Transverse colon (tissue), 4 donors: ENCODE measurements around the gene TRIM7. TPM values are rescaled to one million over a fixed set of nuclear protein-coding genes. Genes with fewer than 3 reads are reported as not detected.

Experiments
- DNase-seq: peaks from one replicate; pipeline ENCODE4 v3.0.0-alpha.2; 2019
- H3K27ac ChIP-seq, 4 donors: fragments of 200-600 bp; sonication (generic); 2 replicates each; pipeline ENCODE4 v1.5.1; 2016 to 2018; ENCODE audit warnings: inconsistent platforms in 4 of 4
- H3K27me3 ChIP-seq: fragments of 200-600 bp; sonication (generic); 2 replicates; pipeline ENCODE4 v1.5.1; 2017; ENCODE audit warnings: inconsistent platforms
- H3K36me3 ChIP-seq, 4 donors: fragments of 200-600 bp; sonication (generic); 2 replicates each; pipeline ENCODE4 v1.5.1; 2017 to 2019; ENCODE audit warnings: inconsistent platforms in 4 of 4
- H3K4me1 ChIP-seq, 4 donors: fragments of 200-600 bp; sonication (generic); 2 replicates each; pipeline ENCODE4 v1.5.1; 2017 to 2020; ENCODE audit warnings: inconsistent platforms in 4 of 4
- H3K4me3 ChIP-seq, 4 donors: fragments of 200-600 bp; sonication (generic); 1 replicate in 1 of 4; 2 replicates in 3 of 4; pipeline versions ENCODE4 v1.5.1 to v1.6.1; 2017 to 2019; ENCODE audit warnings: inconsistent platforms in 4 of 4
- H3K9me3 ChIP-seq, 2 donors: fragments of 200-600 bp; sonication (generic); 2 replicates each; pipeline ENCODE4 v1.5.1; 2017 to 2019; ENCODE audit warnings: inconsistent platforms in 2 of 2
- CTCF ChIP-seq, 5 experiments: fragments of 200-600 bp in 3 of 5; fragments of 450-650 bp in 2 of 5; sonication (generic) in 3 of 5; IDR thresholded peaks; 1 replicate in 2 of 5; 2 replicates in 3 of 5; pipeline ENCODE4 v1.5.1; 2016 to 2017; ENCODE audit warnings: antibody characterized with exemption in 5 of 5, inconsistent platforms in 3 of 5, mild to moderate bottlenecking in 2 of 5, moderate library complexity in 1 of 5
- EP300 ChIP-seq: sonication (generic); formaldehyde crosslinking; IDR thresholded peaks from one replicate; pipeline ENCODE4 v1.6.1; 2017; ENCODE audit warnings: antibody characterized with exemption, low read depth
- POLR2A ChIP-seq: fragments of 450-650 bp; IDR thresholded peaks from one replicate; pipeline ENCODE4 v1.6.1; 2016; ENCODE audit warnings: antibody characterized with exemption, mild to moderate bottlenecking, moderate library complexity
- POLR2AphosphoS5 ChIP-seq, 3 donors: sonication (generic); formaldehyde crosslinking; IDR thresholded peaks; one replicate each; pipeline ENCODE4 v1.6.1; 2016; ENCODE audit warnings: antibody characterized with exemption in 3 of 3
- WGBS, 2 donors: methylation state at CpG; one replicate each; pipeline ENCODE4 v1.1.5; 2018; ENCODE audit warnings: low coverage in 1 of 2; 5-methylcytosine and 5-hydroxymethylcytosine counted together
- in situ Hi-C, 4 donors: fragments of 200-750 bp; cut with MboI; loops; one replicate each; pipeline versions ENCODE4 v1.15.0 to v1.15.1; 2017; ENCODE audit warnings: low sequenced_read_pairs in 3 of 4, low pct_ligation_motif_present in 1 of 4, low pct_unique_long_range_greater_than_20kb in 1 of 4
- intact Hi-C: fragments of 100-400 bp; cut with DNase I; formaldehyde crosslinking; loops from one replicate; pipeline ENCODE4 v1.15.1; 2023; ENCODE audit warnings: low total_unique reads
- total RNA-seq, 4 donors: library from RNA; depleted of rRNA; stranded (reverse); fragments of >200 nt; gene quantifications; one replicate each; pipeline ENCODE4 v1.1.0, GENCODE V29; 2016

TRIM7 gene
- total RNA-seq, 4 donors from 2014 or later, result 2.5 to 16.7 (median 7.5) TPM; not detected in 1

- peaks cover 0 to 46% (median 25%) of the 10 kb centered on the region in 4 donors for H3K36me3 ChIP-seq
- H3K4me3 ChIP-seq, result peak overlapping the region in 3 of 4 donors; percentile 63 to 86 (median 63)
- 11 to 37% methylated on average over 4 to 6 of the region's 6 CpGs for WGBS, 2 donors
- TF ChIP-seq CTCF (IDR thresholded peaks at IDR 0.05) (no peak), POLR2A (no peak), EP300 (no peak), POLR2AphosphoS5 (IDR thresholded peaks at IDR 0.05) (no peak)
- H3K9me3 ChIP-seq, result no peaks in the 10 kb centered on the region
- peak overlapping the region; percentile 96 to 97 (median 97) for H3K27ac ChIP-seq
- intact Hi-C loops (loop anchor here (10.0 kb wide), 1 partner anchor 57 kb away; no protein-coding TSS in a partner anchor), in situ Hi-C loops (no loop called here)
- peaks cover 21 to 40% (median 34%) of the 10 kb centered on the region in 4 donors for H3K4me1 ChIP-seq
- no peak for DNase-seq
- no peaks in the 10 kb centered on the region for H3K27me3 ChIP-seq
Measured at GRCh38 chr5:181242031-181242451, 37.0 kb upstream of the TRIM7 start.

DNA sequence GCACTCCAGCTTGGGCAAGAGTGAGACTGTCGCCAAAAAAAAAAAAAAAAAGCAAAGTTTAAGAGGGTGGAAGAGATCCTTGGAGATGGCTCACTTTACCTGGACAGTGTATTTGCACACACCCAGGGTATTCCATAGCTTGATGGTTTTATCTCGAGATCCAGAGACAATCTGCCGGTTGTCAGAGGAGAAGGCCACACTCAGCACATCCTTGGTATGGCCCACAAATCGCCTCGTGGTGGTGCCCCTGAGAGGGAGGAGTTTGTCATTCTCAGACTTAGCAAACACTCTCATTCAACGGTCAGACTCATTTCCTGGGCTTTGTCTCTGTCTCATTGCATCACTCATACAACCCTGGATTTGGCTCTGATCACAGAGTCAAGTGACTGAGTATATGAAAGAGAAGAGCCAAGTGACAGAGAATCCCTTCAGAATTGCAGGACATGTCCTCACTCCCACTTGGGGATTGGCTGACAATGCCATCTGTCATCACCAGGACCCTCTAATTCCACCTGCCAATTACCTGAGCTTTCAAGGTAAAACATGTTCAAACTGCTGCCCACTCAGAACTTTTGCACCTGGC lies 36.5 kb upstream of the TRIM7 start:
- Histone ChIP-seq H3K36me3 (peaks cover 0 to 51% (median 28%) of the 10 kb centered on the region in 4 donors), H3K27ac (peak overlapping the region; percentile 96 to 97 (median 97)), H3K4me1 (peaks cover 21 to 40% (median 32%) of the 10 kb centered on the region in 4 donors), H3K27me3 (no peaks in the 10 kb centered on the region), H3K4me3 (peak overlapping the region in 1 of 4 donors; percentile 86), H3K9me3 (no peaks in the 10 kb centered on the region)
- intact Hi-C loops (loop anchor here (10.0 kb wide), 1 partner anchor 57 kb away; no protein-coding TSS in a partner anchor), in situ Hi-C loops (no loop called here)
- no peak for DNase-seq
- 20 to 29% methylated on average over 1 to 6 of the region's 6 CpGs for WGBS, 2 donors
- TF ChIP-seq EP300 (no peak), POLR2A (no peak), POLR2AphosphoS5 (IDR thresholded peaks at IDR 0.05) (no peak), CTCF (IDR thresholded peaks at IDR 0.05) (no peak)

GRCh38 chr5:181239062-181239663 lies 34.2 kb upstream of the TRIM7 start:
- in situ Hi-C loops, result no loop called here
- no peak overlapping the region for H3K4me3 ChIP-seq
- H3K27ac ChIP-seq, result no peak overlapping the region
- DNase-seq, result no peak
- H3K9me3 ChIP-seq, result no peaks in the 10 kb centered on the region
- intact Hi-C loops, result no loop called here
- WGBS, 2 donors, result 80 to 91% methylated on average over 1 to 9 of the region's 9 CpGs
- TF ChIP-seq CTCF (IDR thresholded peaks at IDR 0.05), result no peak
- TF ChIP-seq POLR2A, result no peak
- no peak for TF ChIP-seq POLR2AphosphoS5 (IDR thresholded peaks at IDR 0.05)
- TF ChIP-seq EP300, result no peak
- no peaks in the 10 kb centered on the region for H3K27me3 ChIP-seq
- H3K36me3 ChIP-seq, result peaks cover 0 to 64% (median 36%) of the 10 kb centered on the region in 4 donors
- H3K4me1 ChIP-seq, result peaks cover 9 to 25% (median 17%) of the 10 kb centered on the region in 4 donors

GRCh38 chr5:181237729-181238385 lies 32.9 kb upstream of the TRIM7 start:
- intact Hi-C loops, result no loop called here
- WGBS, 2 donors, result 88 to 100% methylated on average over 1 to 5 of the region's 5 CpGs
- no peak overlapping the region for H3K27ac ChIP-seq
- H3K4me1 ChIP-seq, result peaks cover 9 to 25% (median 17%) of the 10 kb centered on the region in 4 donors
- no peak overlapping the region for H3K4me3 ChIP-seq
- in situ Hi-C loops, result no loop called here
- TF ChIP-seq CTCF (IDR thresholded peaks at IDR 0.05) (no peak), POLR2A (no peak), EP300 (no peak), POLR2AphosphoS5 (IDR thresholded peaks at IDR 0.05) (no peak)
- H3K36me3 ChIP-seq, result peaks cover 0 to 67% (median 36%) of the 10 kb centered on the region in 4 donors
- DNase-seq, result no peak
- no peaks in the 10 kb centered on the region for H3K9me3 ChIP-seq
- H3K27me3 ChIP-seq, result no peaks in the 10 kb centered on the region
